Dedifferentiated amniotic fluid mesenchymal stem cell (primary cell): ENCODE results near the gene LCE3A.
"Not testable (repeated sequence)": the region's sequence is repeated elsewhere in the genome, so short reads cannot be mapped to it uniquely, and the experiment has no call there.

Experiments used
- DNase-seq: peaks from one replicate; pipeline ENCODE4 v3.0.0-alpha.2; 2016; ENCODE audit errors: extremely low spot score

Gene LCE3A, protein sequence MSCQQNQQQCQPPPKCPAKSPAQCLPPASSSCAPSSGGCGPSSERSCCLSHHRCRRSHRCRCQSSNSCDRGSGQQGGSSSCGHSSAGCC

DNA sequence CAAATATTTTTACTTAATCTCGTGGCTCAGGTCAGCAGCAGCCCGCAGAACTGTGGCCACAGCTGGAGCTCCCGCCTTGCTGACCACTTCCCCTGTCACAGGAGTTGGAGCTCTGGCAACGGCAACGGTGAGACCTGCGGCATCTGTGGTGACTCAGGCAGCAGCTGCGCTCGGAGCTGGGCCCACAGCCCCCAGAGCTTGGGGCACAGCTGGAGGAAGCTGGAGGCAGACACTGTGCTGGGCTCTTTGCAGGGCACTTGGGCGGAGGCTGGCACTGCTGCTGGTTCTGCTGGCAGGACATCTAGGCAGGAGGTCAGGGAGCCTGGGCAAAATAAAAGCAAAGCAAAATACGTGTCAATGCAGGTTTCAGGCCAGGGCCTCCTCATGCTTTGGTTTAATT lies at the start of gene LCE3A:
LCE3A (minus strand) TSS at position 301 of the 400 bp plus-strand sequence; CDS start at position 301, 0 bp downstream.
- no peak for DNase-seq

DNA sequence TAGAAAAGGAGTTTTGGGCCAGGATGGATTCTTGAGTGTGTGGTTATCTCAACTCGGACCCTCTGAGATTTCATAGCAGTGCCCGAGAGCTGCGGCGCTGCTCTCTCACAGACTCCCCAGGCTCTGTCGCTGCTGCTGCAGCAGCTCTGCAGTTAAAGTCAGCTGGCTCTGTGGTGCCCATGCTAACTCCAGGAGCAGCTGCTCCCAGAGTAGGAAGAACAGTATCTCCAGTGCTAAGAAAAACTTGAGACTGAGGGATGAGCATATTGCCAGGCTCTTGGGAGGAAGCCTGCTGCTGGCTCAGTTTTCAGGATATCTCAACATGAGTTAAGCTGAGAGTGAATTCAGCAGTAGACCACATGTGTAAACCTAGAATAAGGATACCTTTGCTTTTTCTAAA lies 44.7 kb upstream of the LCE3A start:
- DNase-seq, result no peak

DNA sequence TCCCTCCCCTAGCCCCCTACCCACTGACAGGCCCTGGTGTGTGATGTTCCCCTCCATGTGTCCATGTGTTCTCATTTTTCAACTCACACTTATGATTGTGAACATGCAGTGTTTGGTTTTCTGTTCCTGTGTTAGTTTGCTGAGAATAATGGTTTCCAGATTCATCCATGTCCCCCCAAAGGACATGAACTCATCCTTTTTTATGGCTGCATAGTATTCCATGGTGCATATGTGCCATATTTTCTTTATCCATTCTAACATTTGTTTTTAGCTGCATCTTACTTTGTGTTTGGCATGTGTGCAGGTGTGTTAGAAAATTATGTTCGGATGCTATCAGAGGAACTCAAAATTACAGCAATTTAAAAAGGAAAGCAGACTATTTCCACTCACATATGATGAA lies 43.3 kb upstream of the LCE3A start:
- not testable (repeated sequence) for DNase-seq

DNA sequence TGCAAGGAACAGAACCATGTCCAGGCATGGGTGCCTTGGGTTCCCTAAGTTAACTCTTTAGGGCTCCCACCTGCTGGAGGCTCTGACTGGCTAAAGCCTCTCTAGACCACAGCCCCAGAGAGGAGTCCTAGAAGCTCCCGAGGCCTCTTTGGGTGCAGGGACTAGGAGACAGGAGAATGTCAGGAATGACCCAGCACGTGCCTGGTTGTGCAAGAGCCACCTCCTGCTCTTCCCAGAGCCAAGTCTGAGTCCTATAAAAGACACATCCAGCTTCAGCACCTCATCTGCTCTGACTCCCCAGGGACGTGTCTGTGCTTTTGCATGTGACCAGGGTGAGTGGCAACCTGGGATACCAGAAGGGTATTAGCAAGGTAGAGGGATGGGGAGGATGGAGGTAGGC lies 40.2 kb upstream of the LCE3A start, which contains the start of gene LCE2D:
LCE2D (plus strand) TSS at position 283 of the 400 bp plus-strand sequence. CDS start 726 bp downstream, outside the sequence.
- DNase-seq, result no peak

DNA sequence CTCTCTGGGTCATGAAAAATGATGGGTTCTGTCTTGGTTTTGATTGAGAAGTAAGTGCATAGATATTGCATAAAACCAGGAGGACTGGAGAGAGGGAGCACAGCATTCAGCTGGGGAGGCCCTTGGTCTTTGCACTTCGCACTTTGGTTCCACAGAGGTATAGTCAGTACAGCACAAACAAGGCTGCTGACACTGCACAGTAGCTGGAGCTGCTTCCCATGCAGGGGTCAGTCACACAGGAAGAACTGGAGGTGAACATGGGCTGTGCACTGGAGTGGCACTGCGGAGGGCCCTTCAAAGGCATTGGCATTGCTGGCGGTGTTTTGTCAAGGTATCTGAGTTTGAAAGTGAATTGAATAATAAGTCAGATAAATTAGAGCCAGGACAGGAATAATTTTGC lies 35.7 kb upstream of the LCE3A start:
- no peak for DNase-seq

DNA sequence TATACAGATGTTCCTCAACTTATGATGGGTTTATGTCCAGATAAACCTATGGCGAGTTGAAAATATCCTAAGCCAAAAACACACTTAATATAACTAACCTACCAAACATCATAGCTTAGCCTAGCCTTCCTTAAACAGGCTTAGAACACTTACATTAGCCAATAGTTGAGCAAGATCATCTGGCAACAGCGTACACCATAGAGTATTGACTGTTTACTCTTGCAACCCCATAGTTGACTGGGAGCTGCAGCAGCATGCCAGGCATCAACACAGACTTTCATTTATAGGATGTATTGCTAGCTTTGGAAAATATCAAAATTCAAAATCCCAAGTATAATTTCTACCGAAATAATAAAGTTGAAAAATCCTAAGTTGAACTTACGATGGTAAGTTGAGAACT lies 34.8 kb upstream of the LCE3A start:
- DNase-seq, result no peak

DNA sequence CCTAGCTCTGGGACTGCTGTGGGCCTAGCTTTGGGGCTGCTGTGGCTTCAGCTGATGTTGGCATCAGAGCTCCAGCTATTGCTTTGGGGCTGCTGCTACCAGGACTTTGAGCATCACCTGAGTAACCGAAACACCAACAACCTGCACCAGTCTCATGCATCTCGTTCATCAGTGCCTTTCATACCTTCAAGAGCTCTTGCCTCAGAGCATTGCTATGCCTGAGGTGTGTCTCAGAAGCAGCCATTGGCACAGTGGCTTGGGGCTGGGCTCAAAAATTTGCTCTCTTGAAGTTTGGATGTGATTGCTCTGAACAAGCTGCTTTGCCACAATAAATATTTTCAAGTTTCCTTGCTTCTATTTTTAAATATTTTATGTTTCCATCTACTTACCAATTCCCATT lies 33.6 kb upstream of the LCE3A start:
- no peak for DNase-seq

DNA sequence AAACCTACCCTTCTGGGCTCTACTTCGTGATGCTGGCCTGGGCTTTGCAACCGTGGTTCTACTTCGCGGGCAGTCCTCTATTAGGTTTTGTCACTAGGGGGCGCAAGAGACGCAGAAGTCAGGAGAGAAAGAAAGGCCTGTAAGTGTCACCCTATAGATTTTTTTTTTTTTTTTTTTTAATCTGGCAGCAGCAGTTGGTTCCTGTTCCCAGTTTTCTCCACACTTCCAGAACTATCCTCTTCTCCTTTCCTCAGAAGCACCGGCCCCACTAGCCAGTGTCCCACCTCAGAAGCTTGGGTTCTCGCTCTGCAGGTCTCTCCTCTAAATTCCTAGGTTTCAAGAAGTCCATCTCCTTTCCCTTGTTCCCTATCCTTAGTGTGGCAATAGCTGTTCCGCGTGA lies 31.2 kb upstream of the LCE3A start:
- DNase-seq, result peak; percentile 16

DNA sequence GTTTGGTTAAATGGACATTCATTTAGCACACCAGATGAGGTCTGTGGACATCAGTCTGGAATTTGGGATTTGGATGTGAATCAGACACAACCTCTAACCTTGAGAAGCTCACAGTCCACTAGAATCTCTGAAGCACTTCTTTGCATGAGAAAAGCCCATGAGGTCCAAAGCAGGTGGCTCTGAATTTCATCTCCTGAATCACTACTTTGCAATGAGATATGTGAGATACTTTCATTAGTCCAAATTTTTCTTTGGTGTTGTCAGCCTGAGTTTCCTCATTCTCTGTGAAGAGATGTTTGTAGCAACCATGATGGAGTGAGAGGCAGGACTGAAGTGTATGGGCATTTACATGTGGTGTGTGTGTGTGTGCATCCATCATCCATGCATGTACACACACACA lies 23.8 kb upstream of the LCE3A start:
- no peak for DNase-seq

DNA sequence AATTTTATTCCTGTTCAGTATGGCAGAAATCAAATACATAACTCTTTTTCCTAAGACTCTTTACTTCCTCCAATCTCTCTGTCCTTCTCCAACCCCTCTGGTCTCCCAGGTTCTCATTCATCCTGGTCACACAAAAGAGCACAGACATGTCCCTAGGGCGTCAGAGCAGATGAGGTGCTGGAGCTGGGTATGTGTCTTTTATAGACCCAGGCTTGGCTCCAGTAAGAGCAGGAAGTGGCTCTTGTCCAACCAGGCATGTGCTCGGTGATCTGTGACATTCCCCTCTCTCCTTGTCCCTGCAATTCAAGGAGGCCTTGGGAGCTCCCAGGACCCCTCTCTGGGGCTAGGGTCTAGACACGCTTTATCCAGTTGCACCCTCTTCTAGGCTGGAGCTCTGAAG lies 22.2 kb upstream of the LCE3A start:
- no peak for DNase-seq

DNA sequence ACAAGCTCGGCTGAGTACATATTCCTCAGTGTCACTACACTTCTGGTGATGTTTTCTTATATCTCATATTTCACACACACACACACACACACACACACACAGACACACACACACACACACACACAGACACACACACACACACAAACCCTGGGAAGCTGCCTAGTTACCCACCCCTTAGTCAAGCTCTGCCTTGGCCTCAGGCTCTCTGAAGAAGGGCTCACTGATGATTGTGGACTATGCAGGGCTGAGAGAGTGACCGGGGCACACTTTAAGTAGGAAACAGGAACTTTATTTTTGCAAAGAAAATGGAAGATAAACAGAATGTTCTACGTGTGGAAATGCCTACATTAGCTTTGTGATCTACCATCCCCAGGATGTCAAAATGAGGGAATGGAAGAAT lies 21.0 kb upstream of the LCE3A start:
- no peak for DNase-seq

DNA sequence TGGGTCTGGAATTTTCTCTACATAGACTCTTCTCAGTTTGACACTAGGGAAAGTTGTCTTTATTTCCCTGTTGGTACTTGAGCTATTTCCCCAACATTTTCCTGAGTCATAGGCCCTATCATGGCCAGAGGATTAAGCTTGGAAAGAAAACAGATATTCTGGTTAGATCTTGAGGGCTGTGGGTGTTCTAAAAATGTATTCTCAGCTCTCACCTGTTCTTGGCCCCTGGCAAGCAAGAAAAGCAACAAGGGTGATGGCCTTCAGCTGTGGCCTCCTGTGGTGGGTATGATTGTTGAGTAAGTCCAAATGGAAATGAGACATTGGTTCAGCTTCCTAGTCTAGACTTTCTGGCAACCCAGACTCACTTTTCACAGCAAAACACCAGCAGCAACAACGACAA lies 17.4 kb upstream of the LCE3A start:
- no peak for DNase-seq

DNA sequence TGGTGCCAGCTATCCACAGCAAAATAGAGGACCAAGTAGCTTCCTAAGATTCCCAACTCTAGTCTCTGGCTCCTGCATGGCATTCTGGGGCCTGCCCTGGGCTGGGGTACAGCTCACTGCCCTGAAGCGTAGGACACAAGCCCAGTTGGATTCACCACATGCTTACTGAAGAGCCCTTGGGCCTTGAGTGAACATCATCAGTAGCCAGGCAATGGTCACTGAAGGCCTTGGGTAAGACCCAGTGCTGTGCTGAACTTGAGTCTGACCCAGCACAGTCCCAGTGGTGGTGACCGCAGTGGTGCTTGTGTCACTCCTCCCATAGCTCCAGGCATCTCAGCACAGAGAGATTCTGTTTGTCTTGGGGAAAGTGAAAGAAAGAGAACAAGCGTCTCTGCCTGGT lies 7.7 kb upstream of the LCE3A start:
- no peak for DNase-seq

DNA sequence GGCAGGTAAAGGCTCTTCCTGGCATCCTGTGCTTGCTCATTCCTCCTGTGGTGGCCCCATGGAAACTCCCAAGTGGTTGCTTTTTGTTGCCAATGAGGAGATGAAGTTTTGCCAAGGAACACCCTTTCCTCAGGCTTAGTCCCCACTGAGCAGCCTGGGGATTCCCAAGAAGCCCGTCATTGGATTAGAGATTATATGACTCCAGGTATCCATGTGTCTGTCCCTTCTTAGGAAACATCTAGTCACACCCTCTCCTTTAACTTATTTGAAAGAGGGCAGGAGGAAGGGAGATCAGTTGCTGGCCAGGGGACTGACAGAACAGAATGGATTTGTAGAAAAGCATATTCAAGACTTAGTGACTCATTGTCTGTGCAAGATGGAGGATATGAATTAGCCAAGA lies 3.8 kb upstream of the LCE3A start:
- no peak for DNase-seq

DNA sequence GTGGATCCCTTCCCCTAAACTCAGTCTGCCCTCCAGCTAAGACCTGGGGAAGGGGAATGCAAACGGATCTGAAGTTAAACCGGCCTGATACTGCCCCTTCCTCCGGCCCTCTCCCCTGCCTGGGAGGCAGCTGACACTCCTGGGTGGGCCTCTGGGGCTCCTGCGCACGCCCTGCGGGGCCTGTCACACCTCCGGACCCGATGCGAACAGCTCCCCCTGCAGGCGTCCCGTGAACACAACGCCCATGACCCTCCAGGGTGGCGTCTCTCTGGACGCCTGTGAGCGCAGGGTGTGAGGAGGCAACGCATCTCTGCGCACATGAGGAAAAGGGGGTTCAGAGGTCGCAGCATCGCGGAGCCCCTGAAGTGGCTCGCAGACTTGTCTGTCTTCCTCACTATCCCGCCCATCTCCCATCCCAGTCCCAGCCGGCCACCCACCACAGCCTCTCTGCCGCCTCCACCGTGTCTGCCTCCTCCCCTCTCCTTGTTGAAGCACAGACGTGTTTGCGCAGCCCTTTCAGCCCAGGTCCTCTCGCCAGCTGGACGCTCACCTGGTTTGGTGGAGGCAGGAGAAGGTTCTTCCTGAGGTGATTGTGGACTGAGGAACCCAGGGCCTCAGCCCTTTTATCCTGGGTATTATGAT lies 421 bp upstream of the LCE3A start:
- no peak for DNase-seq

DNA sequence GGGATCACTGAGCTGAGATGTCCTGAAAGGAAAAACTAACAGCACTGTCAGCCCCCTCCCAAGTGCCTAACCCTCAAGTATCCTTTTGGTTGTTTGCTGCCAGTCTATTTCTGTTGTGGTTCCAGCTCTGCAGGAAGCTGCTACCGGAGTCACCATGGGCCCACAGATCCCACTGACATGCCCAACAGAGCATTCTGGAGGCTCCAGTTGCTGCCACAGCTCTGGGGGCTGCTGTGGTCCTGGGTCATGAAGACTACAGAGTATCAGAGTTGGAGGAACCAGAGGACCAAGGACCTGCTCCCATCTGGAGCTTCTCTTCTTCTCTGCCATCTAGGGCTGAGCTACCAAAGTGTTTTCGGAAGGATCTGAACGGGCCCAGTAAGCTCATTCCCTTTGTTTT lies 910 bp downstream of the LCE3A start:
- no peak for DNase-seq

DNA sequence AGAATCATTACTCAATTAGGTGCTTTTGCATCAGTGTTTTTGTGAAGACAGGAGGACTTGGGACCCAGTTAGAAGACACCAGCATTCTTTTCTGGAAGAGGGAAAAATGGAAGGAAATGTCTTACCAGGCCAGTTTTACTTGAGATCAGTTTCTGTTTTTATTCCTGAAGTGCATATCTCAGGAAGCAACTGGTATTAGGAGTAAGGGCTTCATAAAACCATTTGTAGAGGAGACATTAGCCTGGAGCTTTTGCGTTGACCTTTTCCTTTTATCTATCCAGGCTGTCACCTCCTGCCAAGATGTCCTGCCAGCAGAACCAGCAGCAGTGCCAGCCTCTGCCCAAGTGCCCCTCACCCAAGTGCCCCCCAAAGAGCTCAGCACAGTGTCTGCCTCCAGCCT lies 9.4 kb downstream of the LCE3A start, which contains the start of gene LCE3B:
LCE3B (plus strand) TSS at position 301 of the 400 bp plus-strand sequence; CDS start at position 301, 0 bp downstream.
- no peak for DNase-seq

DNA sequence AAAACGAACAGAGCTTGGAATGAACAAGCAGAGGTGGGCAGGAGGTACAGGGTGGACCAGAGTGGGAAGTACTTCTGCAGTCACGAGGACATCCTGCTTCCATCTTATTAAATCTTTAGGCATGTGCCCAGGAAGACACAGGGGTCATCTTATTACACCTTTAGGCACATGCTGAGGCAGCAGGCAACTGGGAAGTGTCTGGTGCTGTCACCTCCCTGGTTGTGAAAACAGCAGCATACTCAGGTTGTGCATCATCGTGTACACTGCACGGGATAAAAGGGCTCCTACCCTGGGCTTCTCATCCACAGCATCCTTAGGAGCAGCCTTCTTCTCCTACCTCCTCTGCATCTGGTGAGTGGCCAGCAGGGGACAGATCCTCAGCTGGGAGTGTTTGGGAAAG lies 23.0 kb downstream of the LCE3A start, which contains the start of gene LCE3C:
LCE3C (plus strand) TSS at position 301 of the 400 bp plus-strand sequence. CDS start 498 bp downstream, outside the sequence.
- DNase-seq, result no peak

DNA sequence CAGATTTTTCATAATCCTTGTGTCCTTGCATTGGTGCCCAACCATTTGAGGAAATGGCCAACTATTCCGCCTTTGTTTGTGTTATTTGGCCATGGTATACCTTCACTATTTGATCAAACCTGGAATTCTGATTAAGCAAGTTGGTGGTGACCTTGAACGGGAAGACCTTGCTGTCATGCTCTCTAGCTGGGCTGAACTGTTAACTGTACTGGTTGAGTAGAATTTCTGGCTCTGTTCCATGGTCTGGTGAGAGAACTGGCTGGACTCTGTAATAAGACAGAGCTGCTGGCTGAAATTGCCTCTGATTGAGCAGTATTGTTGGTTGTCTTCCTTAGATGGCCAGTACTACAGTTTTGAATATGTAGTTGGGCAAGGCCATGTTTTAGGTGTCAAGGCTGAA lies 25.9 kb downstream of the LCE3A start:
- no peak for DNase-seq

DNA sequence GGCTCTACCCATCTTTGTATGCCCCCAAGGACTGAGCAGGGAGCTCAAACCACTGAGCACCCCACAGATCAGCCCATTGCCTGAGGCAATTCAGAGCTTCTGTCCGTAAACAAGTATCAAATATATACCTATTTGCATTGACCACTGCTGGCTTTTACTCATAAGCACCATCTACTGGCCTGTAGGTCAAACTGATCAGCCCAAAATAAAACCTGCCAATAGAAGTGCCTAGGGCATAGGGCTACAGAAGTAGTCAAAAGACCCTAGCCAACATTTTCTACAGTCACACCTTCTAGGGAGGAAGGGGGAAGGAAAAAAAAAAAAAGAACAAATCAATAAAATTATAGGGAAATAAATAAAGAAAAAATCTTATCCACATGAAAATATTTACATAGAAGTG lies 37.3 kb downstream of the LCE3A start:
- no peak for DNase-seq

DNA sequence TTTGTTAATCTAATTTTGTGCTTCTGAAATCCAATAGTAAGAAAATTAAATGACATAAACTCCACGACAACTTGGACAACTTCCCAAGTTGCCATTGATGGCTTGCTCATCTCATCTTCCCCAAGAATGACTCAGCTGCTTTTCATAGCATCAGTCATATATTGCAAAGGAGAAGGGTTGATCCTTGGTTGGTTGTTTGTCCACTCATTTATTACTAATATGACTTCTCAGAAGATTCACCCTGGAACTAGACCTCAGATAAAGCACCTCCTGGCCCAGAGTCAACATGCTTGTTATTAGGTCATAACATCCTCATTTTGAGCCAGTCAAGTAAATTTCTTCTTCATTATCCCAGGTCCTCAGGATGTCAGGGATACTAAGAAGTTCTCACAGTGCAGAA lies 40.3 kb downstream of the LCE3A start:
- DNase-seq, result no peak

DNA sequence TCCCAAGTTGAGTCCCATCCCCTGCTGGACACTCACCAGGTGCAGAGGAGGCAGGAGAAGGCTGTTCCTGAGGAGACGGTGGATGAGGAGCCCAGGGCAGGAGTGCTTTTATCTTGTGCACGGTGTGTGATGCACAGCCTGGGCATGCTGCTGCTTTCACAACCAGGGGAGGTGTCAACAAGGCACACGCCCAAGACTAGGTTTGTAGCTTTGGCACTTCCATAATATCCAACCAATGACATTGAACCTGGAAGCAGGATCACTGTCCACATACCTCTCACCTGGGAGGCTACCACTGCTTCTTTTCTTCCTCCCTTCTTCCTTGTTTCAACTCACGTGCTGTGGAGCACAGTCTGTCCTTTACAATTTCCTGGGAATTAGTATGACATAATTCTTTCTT lies 42.5 kb downstream of the LCE3A start, which contains the start of gene LCE3D:
LCE3D (minus strand) TSS at position 84 of the 400 bp plus-strand sequence. CDS start 580 bp downstream, outside the sequence.
- DNase-seq, result no peak

DNA sequence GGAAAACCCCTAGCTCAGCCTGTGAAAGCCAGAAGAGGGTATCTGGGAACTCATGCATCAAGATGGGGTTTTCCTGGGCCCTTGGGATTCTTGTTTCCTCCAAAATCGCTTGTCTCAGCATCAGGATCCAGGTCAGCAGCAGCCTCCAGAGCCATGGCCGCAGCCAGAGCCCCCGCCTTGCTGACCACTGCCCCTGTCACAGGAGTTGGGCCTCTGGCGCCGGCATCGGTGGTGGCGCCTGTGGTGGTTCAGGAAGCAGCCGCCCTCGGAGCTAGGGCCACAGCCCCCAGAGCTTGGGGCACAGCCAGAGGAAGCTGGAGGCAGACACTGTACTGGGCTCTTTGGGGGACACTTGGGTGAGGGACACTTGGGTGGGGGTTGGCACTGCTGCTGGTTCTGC lies 43.4 kb downstream of the LCE3A start:
- not testable (repeated sequence) for DNase-seq

DNA sequence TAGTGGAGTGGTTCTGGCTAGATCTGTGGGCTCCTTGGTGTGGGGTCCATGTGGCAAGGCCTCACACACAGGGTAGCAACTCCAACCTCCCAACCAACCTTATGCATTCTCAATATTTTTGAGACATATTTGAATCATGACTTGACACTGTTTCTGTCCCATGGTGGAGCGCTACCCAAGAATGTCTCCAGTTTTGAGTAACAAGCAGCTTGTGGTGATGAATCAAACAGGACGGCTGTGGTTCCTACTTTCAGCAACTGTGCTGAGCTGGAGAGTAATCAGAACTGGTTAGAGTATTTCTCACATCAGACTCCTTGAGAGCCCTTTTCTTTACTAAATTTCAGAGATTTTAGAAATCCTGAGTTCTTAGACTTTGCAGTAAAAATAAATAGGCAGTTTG lies 45.7 kb downstream of the LCE3A start:
- DNase-seq, result no peak
